Neuron (in vitro differentiated cells): ENCODE results near the gene SRRM2.

ENCODE experiments used
- H2AFZ ChIP-seq: one replicate; pipeline ENCODE4 v1.6.1; 2013; ENCODE audit warnings: low read depth, mild to moderate bottlenecking, inconsistent platforms, low read length, moderate library complexity
- H3K27me3 ChIP-seq: one replicate; pipeline ENCODE4 v1.6.1; 2013; ENCODE audit warnings: low read length; ENCODE audit not compliant: insufficient read depth
- H3K36me3 ChIP-seq: one replicate; pipeline ENCODE4 v1.6.1; 2013; ENCODE audit warnings: low read length; ENCODE audit not compliant: insufficient read depth
- H3K4me1 ChIP-seq: one replicate; pipeline ENCODE4 v1.6.1; 2013; ENCODE audit warnings: low read length; ENCODE audit not compliant: insufficient read depth
- H3K4me3 ChIP-seq: 2 replicates; pipeline ENCODE4 v1.5.1; 2013; ENCODE audit warnings: mild to moderate bottlenecking, low read length, moderate library complexity
- H3K9me3 ChIP-seq: one replicate; pipeline ENCODE4 v1.6.1; 2013; ENCODE audit warnings: low read length

SRRM2 gene

DNA sequence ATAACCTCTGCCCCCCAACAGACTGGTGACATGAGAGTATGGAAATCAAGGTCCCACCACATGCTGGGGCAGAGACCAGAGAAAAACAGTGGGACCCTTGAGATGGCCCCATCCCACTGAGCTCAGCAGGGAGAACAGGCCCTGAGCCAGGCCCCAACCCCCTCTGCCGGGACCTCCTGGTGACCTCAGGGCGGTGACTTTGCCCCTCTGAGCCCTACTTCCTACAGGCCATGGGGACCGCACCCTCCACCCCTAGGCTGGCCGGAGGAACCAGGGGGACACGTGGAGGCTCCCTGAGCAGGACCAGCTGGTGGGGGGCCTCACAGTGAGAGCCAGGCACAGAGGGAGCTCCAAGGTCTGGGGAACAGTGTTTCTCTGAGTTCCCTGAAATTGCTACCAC is 13.8 kb upstream of the SRRM2 start:
- Histone ChIP-seq H3K9me3 (no peaks in the 10 kb centered on the region), H2AFZ (no peak overlapping the region), H3K4me1 (peaks cover 4% of the 10 kb centered on the region), H3K27me3 (no peaks in the 10 kb centered on the region), H3K36me3 (no peaks in the 10 kb centered on the region), H3K4me3 (no peak overlapping the region)

DNA sequence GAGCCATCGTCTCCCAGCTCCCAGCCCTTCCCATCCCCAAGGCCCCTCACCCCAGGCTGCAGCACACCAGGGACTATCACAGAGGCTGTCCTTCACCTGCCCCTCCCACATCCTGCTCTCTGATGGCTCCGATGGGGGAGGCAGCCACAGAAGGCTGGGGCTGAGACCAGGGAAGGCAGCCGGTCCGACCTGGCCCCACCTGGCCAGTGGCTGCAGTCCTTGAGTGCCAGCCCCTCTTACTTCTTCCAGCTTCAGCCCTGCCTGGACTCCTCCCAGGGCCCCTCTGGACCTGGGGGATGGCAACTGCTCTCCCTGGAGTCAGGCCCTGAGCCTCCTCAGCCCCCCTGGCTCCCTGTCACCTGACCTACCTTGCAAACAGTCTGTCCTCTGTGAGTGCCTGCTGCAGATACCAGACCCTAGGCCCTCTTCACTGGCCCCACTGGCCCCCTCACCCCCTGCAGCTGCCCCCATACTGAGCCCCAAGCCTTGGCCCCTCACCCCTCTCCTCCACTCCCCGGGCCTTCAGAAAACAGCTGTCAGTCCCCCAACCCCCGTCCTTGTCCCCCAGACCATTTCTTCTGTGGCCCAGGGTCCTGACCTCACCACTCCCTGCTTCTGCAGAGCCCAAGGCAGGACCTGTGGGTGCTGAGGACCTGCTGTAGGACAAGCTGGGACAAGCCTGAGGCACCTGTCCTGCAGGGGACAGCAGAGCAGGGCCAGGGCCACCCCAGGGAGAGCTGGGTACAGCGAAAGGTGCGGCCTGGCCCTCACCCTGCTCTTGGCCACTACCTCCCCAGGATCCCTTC is 12.6 kb upstream of the SRRM2 start:
- peaks cover 4% of the 10 kb centered on the region for H3K4me1 ChIP-seq
- no peak overlapping the region for H3K4me3 ChIP-seq

DNA sequence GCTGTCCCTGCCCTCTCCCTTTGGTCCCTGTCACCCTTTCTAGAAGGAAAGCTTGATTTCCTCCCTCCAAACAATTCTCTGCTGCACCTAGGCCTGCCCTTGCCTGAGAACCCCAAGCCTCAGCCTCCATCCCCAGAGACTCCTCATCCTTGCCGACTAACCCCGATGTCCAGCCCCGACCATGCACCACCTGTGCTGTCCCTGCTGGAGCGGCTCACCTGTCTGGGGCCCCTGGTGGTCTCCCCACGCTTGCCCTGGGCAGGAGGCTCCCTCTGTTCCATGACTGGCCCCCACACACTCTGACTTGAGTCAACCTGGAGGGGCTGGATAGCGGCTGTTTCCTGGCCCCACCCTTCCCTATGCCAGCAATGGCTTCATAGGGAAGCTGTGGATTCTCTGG is 12.0 kb upstream of the SRRM2 start:
- Histone ChIP-seq H3K4me3 (no peak overlapping the region), H3K9me3 (no peaks in the 10 kb centered on the region), H2AFZ (no peak overlapping the region), H3K4me1 (peaks cover 4% of the 10 kb centered on the region), H3K27me3 (no peaks in the 10 kb centered on the region), H3K36me3 (no peaks in the 10 kb centered on the region)

More for the DNA sequence above, 12.6 kb upstream of the SRRM2 start:
- H3K36me3 ChIP-seq = no peaks in the 10 kb centered on the region
- H2AFZ ChIP-seq = no peak overlapping the region
- no peaks in the 10 kb centered on the region for H3K9me3 ChIP-seq
- no peaks in the 10 kb centered on the region for H3K27me3 ChIP-seq

DNA sequence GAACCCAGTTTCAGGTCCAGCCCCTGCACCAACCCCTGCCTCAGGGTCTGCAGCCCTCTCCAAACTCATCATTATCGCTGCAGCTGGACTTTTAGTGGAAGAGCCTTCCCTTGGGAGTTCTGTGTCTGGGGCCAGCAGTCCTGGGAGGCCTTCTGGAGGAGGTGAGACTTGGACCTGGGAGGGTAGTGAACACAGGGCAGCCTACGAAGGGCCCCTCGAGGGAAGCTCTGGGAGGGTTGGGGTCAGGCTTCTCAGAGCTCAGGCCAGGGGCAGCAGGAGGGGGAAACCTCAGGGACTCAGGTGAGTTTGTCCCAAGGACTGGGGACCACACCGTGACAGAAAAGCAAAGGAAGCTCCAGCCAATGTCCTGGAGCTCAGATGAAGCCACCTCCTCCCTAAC is 11.3 kb upstream of the SRRM2 start:
- no peaks in the 10 kb centered on the region for H3K9me3 ChIP-seq
- H3K4me1 ChIP-seq = peaks cover 4% of the 10 kb centered on the region
- no peaks in the 10 kb centered on the region for H3K27me3 ChIP-seq
- H2AFZ ChIP-seq = no peak overlapping the region
- no peak overlapping the region for H3K4me3 ChIP-seq
- no peaks in the 10 kb centered on the region for H3K36me3 ChIP-seq

DNA sequence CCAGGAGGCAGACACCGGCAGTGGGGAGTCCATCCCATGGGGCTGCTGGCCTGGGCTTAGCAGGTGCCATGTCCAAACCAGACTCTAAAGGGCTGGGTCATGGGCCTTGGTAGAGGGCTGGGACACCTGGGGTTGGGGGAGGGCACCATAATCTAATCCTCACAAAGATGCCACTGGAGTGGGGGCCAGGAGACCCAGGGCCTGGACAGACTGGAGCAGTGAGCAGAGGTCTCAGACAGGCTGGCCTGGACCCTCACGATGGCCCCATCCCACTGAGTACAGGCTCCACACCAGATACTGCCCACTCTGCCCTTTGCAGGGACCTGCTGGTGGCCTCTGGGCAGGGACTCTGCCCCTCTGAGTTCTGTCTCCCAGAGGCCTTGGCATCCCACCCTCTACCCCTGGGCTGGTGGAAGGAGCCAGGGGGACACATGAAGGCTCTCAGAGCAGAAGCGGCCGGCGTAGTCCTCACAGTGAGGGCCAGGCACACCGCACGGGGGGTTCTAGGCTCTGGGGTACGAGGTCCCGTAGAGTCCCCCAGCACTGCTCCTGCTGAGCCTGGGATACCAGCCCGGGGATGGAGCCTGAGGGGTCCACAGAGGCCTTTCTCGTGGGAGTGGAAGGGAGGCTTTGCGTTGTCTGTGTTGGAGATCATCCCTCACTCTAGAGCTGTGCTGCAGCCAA is 10.0 kb upstream of the SRRM2 start:
- Histone ChIP-seq H2AFZ (no peak overlapping the region), H3K27me3 (no peaks in the 10 kb centered on the region), H3K4me3 (no peak overlapping the region)

DNA sequence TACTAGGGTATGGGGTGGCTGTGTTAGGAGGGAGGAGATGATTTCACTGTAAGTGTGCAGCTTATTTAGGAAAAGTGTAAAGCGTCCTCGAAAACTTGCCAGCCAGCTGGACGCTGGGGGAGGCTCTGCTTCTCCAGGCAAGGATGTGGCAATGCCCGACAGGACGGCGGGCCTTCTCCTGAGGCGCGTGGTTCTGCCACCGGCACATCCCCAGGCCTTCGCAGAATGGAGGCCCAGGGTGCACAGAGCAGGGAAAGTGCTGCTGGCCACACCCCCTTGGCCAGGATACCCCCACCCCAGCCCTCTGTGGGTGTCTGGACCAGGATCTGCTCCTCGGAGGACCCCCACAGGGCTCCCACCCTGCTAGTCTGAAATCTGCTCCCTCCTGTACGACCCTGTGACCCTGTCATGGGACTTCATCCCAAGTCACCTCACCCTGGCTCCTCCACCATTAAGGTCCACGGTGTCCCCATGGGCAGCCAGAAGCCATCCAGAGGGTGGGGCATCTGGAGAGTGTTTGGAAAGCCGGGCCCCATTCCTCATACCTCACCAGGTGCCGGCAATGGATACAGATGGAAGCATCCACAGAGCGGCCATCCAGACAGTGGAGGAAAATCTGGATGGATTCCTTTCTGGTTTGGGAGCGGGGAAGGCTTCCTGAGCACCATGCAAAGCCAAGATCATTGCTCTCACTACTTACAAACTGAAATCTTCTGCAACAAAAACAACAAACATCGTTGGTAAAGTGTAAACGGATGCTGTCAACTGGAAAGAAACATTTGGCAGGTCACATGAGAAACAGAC is 9.2 kb upstream of the SRRM2 start:
- H2AFZ ChIP-seq = no peak overlapping the region
- H3K27me3 ChIP-seq = no peaks in the 10 kb centered on the region
- no peak overlapping the region for H3K4me3 ChIP-seq
- H3K36me3 ChIP-seq = no peaks in the 10 kb centered on the region
- peaks cover 4% of the 10 kb centered on the region for H3K4me1 ChIP-seq
- H3K9me3 ChIP-seq = no peaks in the 10 kb centered on the region

More for the DNA sequence above, 10.0 kb upstream of the SRRM2 start:
- no peaks in the 10 kb centered on the region for H3K9me3 ChIP-seq
- peaks cover 4% of the 10 kb centered on the region for H3K4me1 ChIP-seq
- no peaks in the 10 kb centered on the region for H3K36me3 ChIP-seq

DNA sequence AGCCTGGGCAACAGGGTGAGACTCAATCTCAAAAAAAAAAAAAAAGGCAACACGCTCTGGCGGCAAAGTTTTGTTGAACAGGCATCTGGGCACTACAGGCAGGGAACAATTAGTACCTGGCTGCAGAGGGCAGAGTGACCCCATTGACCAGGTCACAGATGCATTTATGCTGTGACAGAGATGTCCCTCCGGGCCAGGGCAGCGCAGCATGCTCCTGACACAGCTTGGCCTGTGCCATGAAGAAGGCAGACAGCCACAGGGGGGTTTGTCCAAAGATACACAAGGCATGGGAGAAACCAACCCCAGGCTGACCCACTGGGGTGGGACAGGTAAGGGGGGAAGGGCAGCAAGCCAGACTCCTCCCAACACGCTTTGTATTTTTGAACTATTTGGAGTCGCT is 7.7 kb upstream of the SRRM2 start:
- Histone ChIP-seq H3K4me1 (peaks cover 2% of the 10 kb centered on the region), H3K27me3 (no peaks in the 10 kb centered on the region), H3K9me3 (no peaks in the 10 kb centered on the region), H3K36me3 (no peaks in the 10 kb centered on the region), H2AFZ (no peak overlapping the region), H3K4me3 (no peak overlapping the region)

DNA sequence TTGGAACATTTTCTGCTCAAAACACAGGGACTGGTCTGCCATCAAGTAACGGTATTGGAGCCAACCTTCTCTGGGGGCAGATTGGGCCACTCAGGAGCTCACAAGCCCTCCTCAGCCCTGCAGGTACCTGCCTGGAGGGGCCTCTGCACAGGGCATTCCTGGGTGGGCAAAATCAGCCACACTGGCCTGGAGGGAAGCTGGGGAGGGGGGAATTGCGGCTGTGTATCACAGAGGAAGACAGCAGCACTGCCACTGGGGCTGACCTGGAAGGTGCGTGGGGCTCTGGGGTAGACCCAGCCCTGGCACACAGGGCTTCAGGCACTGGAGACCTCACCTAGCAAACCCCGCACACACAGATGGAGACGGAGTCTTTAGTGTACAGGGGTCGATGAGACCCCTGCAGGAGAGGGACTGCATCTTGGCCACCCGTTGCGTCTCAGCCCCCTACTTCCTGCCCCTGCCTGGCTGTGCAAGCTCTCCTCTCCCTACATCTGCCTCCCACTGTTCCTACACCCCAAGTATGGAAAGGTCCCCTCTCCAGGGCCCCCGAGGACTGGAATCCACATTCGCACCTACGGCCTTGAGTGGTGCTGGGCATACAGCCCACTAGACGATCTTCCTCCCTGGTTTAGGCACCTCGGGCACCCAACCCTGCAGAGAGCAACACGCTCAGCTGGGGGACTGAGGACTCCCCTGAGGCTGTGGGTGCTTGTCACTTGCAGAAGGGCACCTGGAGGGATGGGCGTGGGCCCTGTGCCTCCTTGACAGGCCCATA is 7.1 kb upstream of the SRRM2 start:
- no peaks in the 10 kb centered on the region for H3K9me3 ChIP-seq
- H3K4me3 ChIP-seq = no peak overlapping the region
- H3K36me3 ChIP-seq = no peaks in the 10 kb centered on the region
- H3K27me3 ChIP-seq = no peaks in the 10 kb centered on the region
- no peak overlapping the region for H2AFZ ChIP-seq
- H3K4me1 ChIP-seq = no peaks in the 10 kb centered on the region

DNA sequence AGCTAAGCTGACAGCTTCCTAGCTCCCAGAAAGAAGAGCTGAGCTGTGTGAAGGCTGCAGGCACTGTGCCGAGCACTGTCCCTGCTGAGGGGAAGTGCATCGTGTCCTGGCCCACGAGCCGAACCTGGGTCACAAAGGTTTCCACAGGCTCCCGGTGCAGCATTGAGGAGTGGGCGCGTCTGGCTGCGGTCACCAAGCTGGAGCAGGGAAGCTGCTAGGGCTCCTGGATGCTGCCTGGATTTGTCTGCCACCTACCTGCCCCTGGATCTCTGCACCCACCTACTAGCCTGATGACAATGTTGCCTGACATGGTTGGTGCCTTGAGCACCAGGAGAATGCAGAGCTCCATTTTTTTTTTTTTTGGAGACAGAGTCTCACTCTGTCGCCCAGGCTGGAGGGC is 6.5 kb upstream of the SRRM2 start:
- no peak overlapping the region for H3K4me3 ChIP-seq
- H3K36me3 ChIP-seq = no peaks in the 10 kb centered on the region
- H2AFZ ChIP-seq = no peak overlapping the region
- H3K9me3 ChIP-seq = no peaks in the 10 kb centered on the region
- H3K4me1 ChIP-seq = peaks cover 5% of the 10 kb centered on the region
- no peaks in the 10 kb centered on the region for H3K27me3 ChIP-seq

DNA sequence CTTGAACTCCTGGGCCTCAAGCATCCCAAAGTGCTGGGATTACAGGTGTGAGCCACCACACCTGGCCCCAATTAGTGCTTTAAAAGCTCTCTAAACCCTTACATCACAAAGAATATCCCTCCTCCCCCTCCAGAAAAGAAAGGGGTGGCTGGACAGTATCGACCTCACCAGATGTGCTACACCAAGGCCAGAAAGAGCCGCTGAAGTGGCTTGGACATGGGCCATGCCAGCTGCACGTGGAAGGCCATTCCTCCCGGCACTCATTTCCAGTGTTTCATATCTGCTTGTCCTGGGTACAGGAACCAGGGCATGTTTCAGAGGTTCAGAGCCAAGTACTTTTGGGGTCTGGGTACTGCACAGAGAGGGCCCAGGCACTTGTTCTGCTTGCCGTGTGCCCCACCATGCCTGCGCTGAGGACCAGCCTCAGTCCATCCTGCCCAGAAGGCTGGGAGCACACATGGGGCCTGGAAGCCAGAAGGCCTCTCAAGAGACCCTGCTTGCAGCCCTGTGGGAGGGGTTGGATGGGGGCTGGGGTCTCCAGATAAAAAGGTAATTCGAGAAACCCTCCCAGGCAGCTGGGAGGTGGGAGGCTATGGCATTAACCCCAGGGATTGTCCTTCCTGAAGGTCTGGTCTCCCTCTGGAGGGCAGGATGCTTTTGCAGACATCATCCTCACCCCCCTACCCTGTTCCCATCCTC is 3.5 kb upstream of the SRRM2 start:
- H2AFZ ChIP-seq = no peak overlapping the region
- no peaks in the 10 kb centered on the region for H3K27me3 ChIP-seq

DNA sequence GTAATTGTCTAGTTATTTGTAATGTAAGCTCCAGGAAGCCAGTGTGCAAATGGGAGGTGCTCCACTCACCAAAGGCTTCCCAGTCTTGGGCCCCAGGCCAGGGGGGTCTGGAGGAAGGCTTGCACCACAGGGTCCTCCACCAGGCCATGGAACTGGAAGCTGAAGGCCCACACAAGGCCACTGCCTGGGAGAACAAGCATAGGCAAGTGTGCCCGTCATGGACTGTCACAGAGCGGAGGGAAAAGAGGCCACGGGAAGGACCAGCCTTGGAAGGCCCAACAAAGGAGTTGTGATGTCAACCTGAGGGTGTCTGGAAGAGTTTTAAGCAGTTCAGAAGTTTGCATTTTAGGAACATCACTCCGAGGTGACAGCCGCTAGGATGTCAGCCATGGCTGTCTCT is 3.0 kb upstream of the SRRM2 start:
- no peak overlapping the region for H2AFZ ChIP-seq
- no peak overlapping the region for H3K4me3 ChIP-seq
- no peaks in the 10 kb centered on the region for H3K9me3 ChIP-seq
- H3K36me3 ChIP-seq = no peaks in the 10 kb centered on the region
- no peaks in the 10 kb centered on the region for H3K27me3 ChIP-seq
- H3K4me1 ChIP-seq = peaks cover 20% of the 10 kb centered on the region

More for the DNA sequence above, 3.5 kb upstream of the SRRM2 start:
- H3K9me3 ChIP-seq = no peaks in the 10 kb centered on the region
- peaks cover 15% of the 10 kb centered on the region for H3K4me1 ChIP-seq
- no peaks in the 10 kb centered on the region for H3K36me3 ChIP-seq
- no peak overlapping the region for H3K4me3 ChIP-seq

DNA sequence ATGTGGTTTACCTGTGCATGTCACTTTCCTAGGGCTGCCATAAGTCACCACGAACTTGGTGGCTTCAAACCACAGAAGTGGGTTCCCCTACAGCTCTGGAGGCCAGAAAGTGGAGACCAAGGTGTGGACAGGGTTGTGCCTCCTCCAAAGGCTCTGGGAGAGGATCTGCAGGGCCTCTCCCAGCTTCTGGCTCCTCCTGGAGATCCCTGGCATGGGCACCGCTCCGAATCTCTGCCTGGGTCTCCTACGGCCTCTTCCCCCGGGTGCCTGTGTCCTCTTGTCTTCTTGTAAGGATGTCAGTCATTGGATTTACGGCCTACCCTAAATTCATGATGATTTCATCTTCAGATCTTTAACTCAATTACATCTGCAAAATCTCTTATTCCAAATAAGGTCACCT is 2.5 kb upstream of the SRRM2 start:
- Histone ChIP-seq H3K4me3 (no peak overlapping the region), H3K36me3 (peaks cover 4% of the 10 kb centered on the region), H3K9me3 (no peaks in the 10 kb centered on the region), H3K27me3 (no peaks in the 10 kb centered on the region), H2AFZ (no peak overlapping the region), H3K4me1 (peaks cover 24% of the 10 kb centered on the region)
